Upper lobe of left lung (tissue), 6 donors: ENCODE results near the gene NEURL3. TPM values are rescaled to one million over a fixed set of nuclear protein-coding genes. Genes with fewer than 3 reads are reported as not detected.
A peak's percentile ranks its signal among the peaks of the same experiment; 100 is the strongest.

Experiments
- ATAC-seq, 2 donors: fragments of 200-7000 bp; cut with Tn5 transposase; one replicate each; pipeline ENCODE4 v1.9.1; 2022; ENCODE audit warnings: mild to moderate bottlenecking in 2 of 2, moderate library complexity in 2 of 2; ENCODE audit not compliant: low FRiP score in 2 of 2
- DNase-seq, 2 donors: peaks; one replicate each; pipeline ENCODE4 v3.0.0-alpha.2; 2019 to 2020
- H3K27ac ChIP-seq, 4 donors: fragments of 200-600 bp; sonication (generic); one replicate each; pipeline ENCODE4 v1.5.1; 2016 to 2019
- H3K27me3 ChIP-seq, 4 donors: fragments of 200-600 bp; sonication (generic); one replicate each; pipeline ENCODE4 v1.5.1; 2017 to 2019
- H3K36me3 ChIP-seq, 4 donors: fragments of 200-600 bp; sonication (generic); one replicate each; pipeline ENCODE4 v1.5.1; 2016 to 2019
- H3K4me1 ChIP-seq, 4 donors: fragments of 200-600 bp; sonication (generic); one replicate each; pipeline ENCODE4 v1.5.1; 2018 to 2019
- H3K4me3 ChIP-seq, 4 donors: fragments of 200-600 bp; sonication (generic); one replicate each; pipeline ENCODE4 v1.5.1; 2017 to 2019; ENCODE audit warnings: mild to moderate bottlenecking in 2 of 4, moderate library complexity in 1 of 4
- H3K9me3 ChIP-seq, 4 donors: fragments of 200-600 bp; sonication (generic); one replicate each; pipeline ENCODE4 v1.5.1; 2018 to 2019
- CTCF ChIP-seq, 6 experiments: fragments of 450-650 bp in 4 of 6; fragments of 200-600 bp in 2 of 6; sonication (generic) in 2 of 6; IDR thresholded peaks; one replicate each; pipeline ENCODE4 v1.5.1; 2016 to 2019; ENCODE audit warnings: antibody characterized with exemption in 6 of 6
- EP300 ChIP-seq, 4 donors: sonication (generic); formaldehyde crosslinking; IDR thresholded peaks; one replicate each; pipeline ENCODE4 v1.5.1; 2017; ENCODE audit warnings: antibody characterized with exemption in 4 of 4, control low read depth in 2 of 4
- POLR2A ChIP-seq, 4 donors: fragments of 450-650 bp; IDR thresholded peaks; one replicate each; pipeline ENCODE4 v1.5.1; 2016 to 2017; ENCODE audit warnings: antibody characterized with exemption in 4 of 4, mild to moderate bottlenecking in 2 of 4
- POLR2AphosphoS5 ChIP-seq, 2 donors: sonication (generic); formaldehyde crosslinking; IDR thresholded peaks; one replicate each; pipeline ENCODE4 v1.5.1; 2017; ENCODE audit warnings: antibody characterized with exemption in 2 of 2
- WGBS, 2 donors: methylation state at CpG; one replicate each; pipeline ENCODE4 v1.1.5; 2017 to 2018; 5-methylcytosine and 5-hydroxymethylcytosine counted together
- total RNA-seq, 6 donors: library from RNA; depleted of rRNA in 4 of 6; stranded (reverse); fragments of >200 nt in 4 of 6; gene quantifications; one replicate each; pipeline versions ENCODE4 v1.1.0 to v1.2.1, GENCODE V29; 2016 to 2021
- donor health status: DM: no; HTN: no; CAD: no; lungs with moderate emphysema.
- donor health status: DM: no; HTN: yes; CAD: no; lungs with severe emphysema.

NEURL3 gene
- total RNA-seq, 6 donors from 2014 or later: 0.61 to 2.6 (median 1.1) TPM; not detected in 3

- 90 to 91% methylated on average over 13 to 18 of the region's 18 CpGs for WGBS, 2 donors
- Histone ChIP-seq H3K36me3 (peaks cover 9 to 58% (median 49%) of the 10 kb centered on the region in 4 donors), H3K27me3 (no peaks in the 10 kb centered on the region), H3K4me1 (peaks cover 8 to 11% (median 9%) of the 10 kb centered on the region in 4 donors), H3K9me3 (no peaks in the 10 kb centered on the region), H3K4me3 (no peak overlapping the region), H3K27ac (no peak overlapping the region)
- no peak for DNase-seq
- no peak for TF ChIP-seq POLR2AphosphoS5 (IDR thresholded peaks at IDR 0.05)
- no peak for TF ChIP-seq EP300 (IDR thresholded peaks at IDR 0.05)
- TF ChIP-seq POLR2A (IDR thresholded peaks at IDR 0.05): no peak
- no peak for TF ChIP-seq CTCF (IDR thresholded peaks at IDR 0.05)
- no peak for ATAC-seq
Measured at GRCh38 chr2:96552315-96553175, 47.4 kb upstream of the NEURL3 start.

- WGBS, 2 donors: 94 to 96% methylated on average over 13 to 25 of the region's 25 CpGs
- Histone ChIP-seq H3K27ac (no peak overlapping the region), H3K36me3 (peaks cover 9 to 64% (median 54%) of the 10 kb centered on the region in 4 donors), H3K27me3 (no peaks in the 10 kb centered on the region), H3K9me3 (no peaks in the 10 kb centered on the region), H3K4me3 (no peak overlapping the region), H3K4me1 (peaks cover 8 to 16% (median 12%) of the 10 kb centered on the region in 4 donors)
- ATAC-seq (no peak), DNase-seq (peak in 1 of 2 donors; percentile 79)
- TF ChIP-seq POLR2AphosphoS5 (IDR thresholded peaks at IDR 0.05) (no peak), POLR2A (IDR thresholded peaks at IDR 0.05) (no peak), EP300 (IDR thresholded peaks at IDR 0.05) (no peak), CTCF (IDR thresholded peaks at IDR 0.05) (no peak)
Measured at GRCh38 chr2:96551605-96552314, 46.6 kb upstream of the NEURL3 start.

- Histone ChIP-seq H3K9me3 (no peaks in the 10 kb centered on the region), H3K36me3 (peaks cover 9 to 64% (median 54%) of the 10 kb centered on the region in 4 donors), H3K27me3 (no peaks in the 10 kb centered on the region), H3K27ac (no peak overlapping the region), H3K4me3 (no peak overlapping the region), H3K4me1 (peaks cover 8 to 19% (median 16%) of the 10 kb centered on the region in 4 donors)
- 95 to 97% methylated on average over 11 to 13 of the region's 14 CpGs for WGBS, 2 donors
- ATAC-seq (no peak), DNase-seq (no peak)
- no peak for TF ChIP-seq POLR2AphosphoS5 (IDR thresholded peaks at IDR 0.05)
- no peak for TF ChIP-seq CTCF (IDR thresholded peaks at IDR 0.05)
- TF ChIP-seq POLR2A (IDR thresholded peaks at IDR 0.05): no peak
- TF ChIP-seq EP300 (IDR thresholded peaks at IDR 0.05): no peak
Measured at GRCh38 chr2:96550787-96551604, 45.8 kb upstream of the NEURL3 start.

- H3K4me3 ChIP-seq: no peak overlapping the region
- ATAC-seq: no peak
- no peaks in the 10 kb centered on the region for H3K9me3 ChIP-seq
- WGBS, 2 donors: 85 to 95% methylated on average over 26 to 54 of the region's 61 CpGs
- no peaks in the 10 kb centered on the region for H3K27me3 ChIP-seq
- H3K27ac ChIP-seq: no peak overlapping the region
- TF ChIP-seq EP300 (IDR thresholded peaks at IDR 0.05) (no peak), CTCF (IDR thresholded peaks at IDR 0.05) (peak in 5 of 6 experiments; percentile 57 to 84 (median 72))
- peak; percentile 66 to 93 for DNase-seq
- H3K4me1 ChIP-seq: peaks cover 8 to 22% (median 16%) of the 10 kb centered on the region in 4 donors
- peaks cover 9 to 69% (median 57%) of the 10 kb centered on the region in 4 donors for H3K36me3 ChIP-seq
Measured at GRCh38 chr2:96549967-96550786, 45.0 kb upstream of the NEURL3 start.
